GM13977 (cell line): ENCODE results near the gene PXDC1.
"Not testable (repeated sequence)": the region's sequence is repeated elsewhere in the genome, so short reads cannot be mapped to it uniquely, and the experiment has no call there.

ENCODE experiments used
- DNase-seq: peaks from one replicate; pipeline ENCODE4 v3.0.0; 2012; ENCODE audit warnings: low spot score
- CTCF ChIP-seq: IDR thresholded peaks from 2 replicates; pipeline ENCODE4 v1.5.1; 2012; ENCODE audit warnings: mild to moderate bottlenecking, control low read depth; ENCODE audit not compliant: insufficient read depth; ENCODE audit errors: extremely low read depth, missing control alignments
- in situ Hi-C: fragments of 300-500 bp; cut with MboI; formaldehyde crosslinking; loops from one replicate; pipeline ENCODE4 v1.12.0; 2022; ENCODE audit warnings: low sequenced_read_pairs, low pct_unique_long_range_greater_than_20kb, mixed read lengths, inconsistent platforms; ENCODE audit not compliant: unreplicated experiment

Gene PXDC1

GRCh38 chr6:3761989-3762270 is 10.4 kb upstream of the PXDC1 start:
- no peak for DNase-seq
- TF ChIP-seq CTCF = no peak
- in situ Hi-C loops = no loop called here

GRCh38 chr6:3759646-3760232 is 8.2 kb upstream of the PXDC1 start:
- in situ Hi-C loops = no loop called here
- no peak for TF ChIP-seq CTCF

GRCh38 chr6:3758842-3759144 is 7.3 kb upstream of the PXDC1 start:
- in situ Hi-C loops = no loop called here
- TF ChIP-seq CTCF = no peak
- DNase-seq = no peak

More at GRCh38 chr6:3759646-3760232, 8.2 kb upstream of the PXDC1 start:
- DNase-seq = no peak

GRCh38 chr6:3757998-3758841 is 6.7 kb upstream of the PXDC1 start:
- DNase-seq, in situ Hi-C loops: not testable (repeated sequence)

GRCh38 chr6:3757241-3757641 is 5.7 kb upstream of the PXDC1 start:
- in situ Hi-C loops = no loop called here

GRCh38 chr6:3756546-3756945 is 5.0 kb upstream of the PXDC1 start:
- no peak for TF ChIP-seq CTCF
- DNase-seq = no peak
- in situ Hi-C loops = no loop called here

More at GRCh38 chr6:3757241-3757641, 5.7 kb upstream of the PXDC1 start:
- no peak for TF ChIP-seq CTCF
- DNase-seq = no peak
